ENCODE measurements around the gene ZDHHC1.

ZDHHC1 gene

DNA sequence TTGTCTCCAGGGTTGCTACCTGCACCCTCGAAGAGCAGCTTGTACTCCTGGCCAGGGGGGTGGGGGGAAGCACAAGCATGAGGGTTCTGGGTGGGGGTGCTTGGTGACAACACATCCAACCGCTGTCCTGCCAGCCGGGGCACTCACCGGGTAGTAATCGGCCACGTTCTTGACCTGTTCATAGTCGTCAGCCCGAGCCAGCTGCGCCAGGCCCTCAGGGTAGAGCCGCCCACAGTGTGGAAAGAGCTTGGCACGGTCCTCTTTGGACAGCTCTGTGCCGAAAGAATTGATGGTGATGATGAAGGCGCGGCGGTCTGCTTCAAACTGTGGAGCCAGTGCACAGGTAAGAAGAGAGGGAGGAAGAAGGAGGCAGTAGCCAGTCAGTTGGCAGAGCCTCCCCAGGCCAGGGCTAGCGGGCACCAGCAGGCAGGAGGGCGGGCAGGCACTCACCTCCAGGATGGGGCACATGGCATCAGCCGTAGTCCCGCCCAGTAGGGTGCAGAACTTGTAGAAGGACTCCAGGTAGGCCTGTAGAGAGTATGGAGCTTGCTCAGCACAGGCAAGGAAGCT is 22.6 kb upstream of the ZDHHC1 start:
- H3K4me1 ChIP-seq, result peaks cover 0 to 11% (median 5%) of the 10 kb centered on the region in 4 donors
- no peak overlapping the region for H3K4me3 ChIP-seq
- no peaks in the 10 kb centered on the region for H3K9me3 ChIP-seq
- H3K27me3 ChIP-seq, result no peaks in the 10 kb centered on the region
- H3K27ac ChIP-seq, result no peak overlapping the region
- H3K36me3 ChIP-seq, result peaks cover 18 to 61% (median 42%) of the 10 kb centered on the region in 3 donors
- TF ChIP-seq, protein P1, sequence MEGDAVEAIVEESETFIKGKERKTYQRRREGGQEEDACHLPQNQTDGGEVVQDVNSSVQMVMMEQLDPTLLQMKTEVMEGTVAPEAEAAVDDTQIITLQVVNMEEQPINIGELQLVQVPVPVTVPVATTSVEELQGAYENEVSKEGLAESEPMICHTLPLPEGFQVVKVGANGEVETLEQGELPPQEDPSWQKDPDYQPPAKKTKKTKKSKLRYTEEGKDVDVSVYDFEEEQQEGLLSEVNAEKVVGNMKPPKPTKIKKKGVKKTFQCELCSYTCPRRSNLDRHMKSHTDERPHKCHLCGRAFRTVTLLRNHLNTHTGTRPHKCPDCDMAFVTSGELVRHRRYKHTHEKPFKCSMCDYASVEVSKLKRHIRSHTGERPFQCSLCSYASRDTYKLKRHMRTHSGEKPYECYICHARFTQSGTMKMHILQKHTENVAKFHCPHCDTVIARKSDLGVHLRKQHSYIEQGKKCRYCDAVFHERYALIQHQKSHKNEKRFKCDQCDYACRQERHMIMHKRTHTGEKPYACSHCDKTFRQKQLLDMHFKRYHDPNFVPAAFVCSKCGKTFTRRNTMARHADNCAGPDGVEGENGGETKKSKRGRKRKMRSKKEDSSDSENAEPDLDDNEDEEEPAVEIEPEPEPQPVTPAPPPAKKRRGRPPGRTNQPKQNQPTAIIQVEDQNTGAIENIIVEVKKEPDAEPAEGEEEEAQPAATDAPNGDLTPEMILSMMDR (IDR thresholded peaks at IDR 0.05), result no peak
- intact Hi-C loops (cut with DNase I; ENCODE audit: low total_unique reads), result no loop called here
- no peak for DNase-seq

DNA sequence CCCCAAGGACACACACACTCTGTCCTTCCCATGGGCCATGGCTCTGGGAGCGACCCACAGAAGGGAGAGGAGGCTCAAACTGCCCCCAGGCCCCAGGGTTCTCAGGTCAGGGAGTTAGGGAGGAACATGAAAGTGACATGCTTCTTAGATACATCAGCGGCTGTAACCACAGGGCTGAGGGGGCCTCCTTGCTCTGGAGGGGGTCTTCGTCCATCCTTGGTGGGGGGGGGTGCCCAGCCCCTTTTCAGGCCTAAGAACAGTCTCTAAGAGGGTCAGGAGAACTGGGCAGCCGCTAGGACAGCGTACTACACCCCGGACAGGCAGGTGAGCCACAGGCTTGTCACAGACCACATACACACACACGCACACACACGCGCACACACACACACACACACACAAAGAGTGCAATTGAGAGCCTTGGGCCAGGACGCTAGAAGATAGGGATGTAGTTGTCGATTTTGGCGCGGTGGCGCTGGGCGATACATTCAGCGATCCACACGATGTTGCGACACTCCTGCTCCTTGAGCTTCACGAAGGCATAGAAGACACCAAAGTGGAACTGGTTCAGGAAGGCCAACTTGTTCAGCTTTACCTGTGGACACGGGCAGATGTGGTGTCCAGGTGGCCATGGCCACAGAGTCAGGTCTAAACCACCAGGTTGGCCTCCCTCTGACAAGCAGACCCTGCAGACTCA is 22.0 kb upstream of the ZDHHC1 start:
- DNase-seq, result no peak
- Histone ChIP-seq H3K36me3 (peaks cover 18 to 58% (median 39%) of the 10 kb centered on the region in 3 donors), H3K4me3 (no peak overlapping the region), H3K27ac (no peak overlapping the region), H3K9me3 (no peaks in the 10 kb centered on the region), H3K4me1 (peaks cover 0 to 7% (median 2%) of the 10 kb centered on the region in 4 donors), H3K27me3 (no peaks in the 10 kb centered on the region)
- intact Hi-C loops (cut with DNase I; ENCODE audit: low total_unique reads), result no loop called here
- TF ChIP-seq, protein P1 (IDR thresholded peaks at IDR 0.05), result no peak

DNA sequence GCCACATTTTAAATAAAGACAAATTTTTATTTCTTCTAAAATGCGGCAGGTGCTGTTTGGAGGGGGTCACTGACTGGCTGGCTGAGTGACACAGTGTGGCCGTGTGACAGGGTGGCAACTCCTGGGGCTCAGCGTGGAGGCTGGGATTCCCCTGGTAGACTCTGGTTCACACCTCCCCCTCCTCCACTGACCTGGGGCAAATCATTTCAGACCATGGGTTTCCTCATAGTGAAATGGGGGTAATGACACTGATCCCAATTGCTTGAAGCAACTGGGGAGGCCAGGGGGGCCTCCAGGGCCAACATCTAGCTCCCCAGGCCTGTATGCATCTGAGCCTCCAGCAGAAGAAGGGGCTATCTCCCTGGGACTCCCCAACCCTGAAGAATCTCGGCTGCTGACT is 21.2 kb upstream of the ZDHHC1 start:
- H3K4me1 ChIP-seq, result no peaks in the 10 kb centered on the region
- TF ChIP-seq, protein P1 (IDR thresholded peaks at IDR 0.05), result no peak
- no peak overlapping the region for H3K4me3 ChIP-seq
- H3K27ac ChIP-seq, result no peak overlapping the region
- no peaks in the 10 kb centered on the region for H3K27me3 ChIP-seq
- no peak for DNase-seq
- intact Hi-C loops (cut with DNase I; ENCODE audit: low total_unique reads), result no loop called here
- H3K9me3 ChIP-seq, result no peaks in the 10 kb centered on the region
- H3K36me3 ChIP-seq, result peaks cover 18 to 50% (median 39%) of the 10 kb centered on the region in 3 donors

DNA sequence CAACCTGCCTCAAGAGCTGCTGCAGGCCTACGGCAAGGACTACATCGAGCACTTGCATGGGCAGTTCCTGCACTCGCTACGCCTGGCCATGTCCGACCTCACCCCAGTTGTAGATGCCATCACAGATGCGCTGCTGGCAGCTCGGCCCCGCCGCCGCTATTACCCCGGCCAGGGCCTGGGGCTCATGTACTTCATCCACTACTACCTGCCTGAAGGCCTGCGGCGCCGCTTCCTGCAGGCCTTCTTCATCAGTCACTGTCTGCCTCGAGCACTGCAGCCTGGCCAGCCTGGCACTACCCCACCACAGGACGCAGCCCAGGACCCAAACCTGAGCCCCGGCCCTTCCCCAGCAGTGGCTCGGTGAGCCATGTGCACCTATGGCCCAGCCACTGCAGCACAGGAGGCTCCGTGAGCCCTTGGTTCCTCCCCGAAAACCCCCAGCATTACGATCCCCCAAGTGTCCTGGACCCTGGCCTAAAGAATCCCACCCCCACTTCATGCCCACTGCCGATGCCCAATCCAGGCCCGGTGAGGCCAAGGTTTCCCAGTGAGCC is 20.4 kb upstream of the ZDHHC1 start:
- H3K4me3 ChIP-seq, result no peak overlapping the region
- TF ChIP-seq, protein P1 (IDR thresholded peaks at IDR 0.05), result no peak
- H3K27me3 ChIP-seq, result no peaks in the 10 kb centered on the region
- peaks cover 18 to 50% (median 39%) of the 10 kb centered on the region in 3 donors for H3K36me3 ChIP-seq
- intact Hi-C loops (cut with DNase I; ENCODE audit: low total_unique reads), result no loop called here
- H3K9me3 ChIP-seq, result no peaks in the 10 kb centered on the region
- DNase-seq, result no peak
- no peak overlapping the region for H3K27ac ChIP-seq
- H3K4me1 ChIP-seq, result peaks cover 0 to 5% (median 2%) of the 10 kb centered on the region in 4 donors

DNA sequence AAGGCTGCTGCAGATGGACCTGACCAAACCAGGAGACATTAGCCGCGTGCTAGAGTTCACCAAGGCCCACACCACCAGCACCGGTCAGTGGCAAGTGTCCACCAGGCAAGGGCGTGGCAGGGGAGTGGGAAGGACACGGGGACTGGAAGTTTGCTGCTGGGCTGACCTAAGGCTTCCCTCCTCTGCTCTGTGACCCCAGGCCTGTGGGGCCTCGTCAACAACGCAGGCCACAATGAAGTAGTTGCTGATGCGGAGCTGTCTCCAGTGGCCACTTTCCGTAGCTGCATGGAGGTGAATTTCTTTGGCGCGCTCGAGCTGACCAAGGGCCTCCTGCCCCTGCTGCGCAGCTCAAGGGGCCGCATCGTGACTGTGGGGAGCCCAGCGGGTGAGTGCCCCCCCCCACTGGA is 19.5 kb upstream of the ZDHHC1 start:
- no peak overlapping the region for H3K4me3 ChIP-seq
- TF ChIP-seq, protein P1 (IDR thresholded peaks at IDR 0.05), result no peak
- H3K9me3 ChIP-seq, result no peaks in the 10 kb centered on the region
- no peak overlapping the region for H3K27ac ChIP-seq
- no peaks in the 10 kb centered on the region for H3K27me3 ChIP-seq
- intact Hi-C loops (cut with DNase I; ENCODE audit: low total_unique reads), result no loop called here
- peaks cover 1 to 13% (median 7%) of the 10 kb centered on the region in 4 donors for H3K4me1 ChIP-seq
- no peak for DNase-seq
- peaks cover 18 to 50% (median 39%) of the 10 kb centered on the region in 3 donors for H3K36me3 ChIP-seq
